ENCODE measurements around the gene NUAK2.
"Not testable (repeated sequence)": the region's sequence is repeated elsewhere in the genome, so short reads cannot be mapped to it uniquely, and the experiment has no call there.

The NUAK2 gene

DNA sequence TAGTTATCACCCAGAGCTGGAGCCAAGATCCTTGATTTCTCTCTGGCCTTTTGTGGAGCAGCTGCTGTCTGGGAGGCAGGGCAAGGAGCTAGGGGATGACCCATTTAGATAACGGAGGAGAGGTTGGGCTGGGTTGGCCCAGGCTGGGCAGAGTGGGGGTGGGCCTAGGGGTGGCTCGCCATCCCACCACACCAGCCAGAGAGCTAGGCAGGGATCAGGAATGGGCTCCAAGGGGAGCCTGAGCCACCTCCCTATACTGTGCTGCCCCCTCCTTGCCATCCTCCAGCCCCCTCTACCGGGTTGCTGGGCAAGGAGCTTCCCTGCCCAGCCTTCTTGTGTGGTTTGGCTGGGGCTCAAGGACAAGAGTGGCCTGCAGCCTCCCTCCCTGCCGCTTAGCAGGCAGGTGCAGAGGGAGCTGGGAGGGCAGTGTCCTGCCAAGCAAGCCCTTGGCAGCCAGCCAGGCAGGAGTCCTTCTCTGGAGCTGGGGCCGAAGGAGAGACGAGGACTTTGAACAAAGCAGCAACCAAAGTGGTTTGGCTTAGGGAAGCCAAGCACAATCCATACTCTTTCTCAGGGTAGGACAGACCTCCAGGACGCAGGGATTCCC is 4.1 kb downstream of the NUAK2 start:
- DNase-seq: no peak

DNA sequence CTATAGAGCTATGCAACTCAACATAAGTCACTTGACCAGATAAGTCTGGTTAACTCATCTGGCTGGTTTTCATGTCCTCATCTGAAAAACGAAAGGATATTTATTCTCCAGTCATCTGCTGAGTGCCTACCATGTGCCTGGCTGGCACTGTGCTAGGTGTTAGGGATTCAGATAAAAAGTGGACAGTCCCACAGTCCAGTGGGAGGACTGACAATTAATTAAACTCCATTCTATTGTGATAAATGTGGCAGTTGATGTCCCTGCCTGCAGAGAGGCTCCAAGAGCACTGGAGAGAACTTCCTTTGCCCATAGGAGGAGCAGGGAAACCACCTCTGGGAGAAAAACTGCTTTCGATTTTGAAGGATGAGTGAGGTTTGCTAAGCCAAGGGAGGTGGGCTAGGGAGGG is 5.4 kb downstream of the NUAK2 start:
- no peak for DNase-seq

DNA sequence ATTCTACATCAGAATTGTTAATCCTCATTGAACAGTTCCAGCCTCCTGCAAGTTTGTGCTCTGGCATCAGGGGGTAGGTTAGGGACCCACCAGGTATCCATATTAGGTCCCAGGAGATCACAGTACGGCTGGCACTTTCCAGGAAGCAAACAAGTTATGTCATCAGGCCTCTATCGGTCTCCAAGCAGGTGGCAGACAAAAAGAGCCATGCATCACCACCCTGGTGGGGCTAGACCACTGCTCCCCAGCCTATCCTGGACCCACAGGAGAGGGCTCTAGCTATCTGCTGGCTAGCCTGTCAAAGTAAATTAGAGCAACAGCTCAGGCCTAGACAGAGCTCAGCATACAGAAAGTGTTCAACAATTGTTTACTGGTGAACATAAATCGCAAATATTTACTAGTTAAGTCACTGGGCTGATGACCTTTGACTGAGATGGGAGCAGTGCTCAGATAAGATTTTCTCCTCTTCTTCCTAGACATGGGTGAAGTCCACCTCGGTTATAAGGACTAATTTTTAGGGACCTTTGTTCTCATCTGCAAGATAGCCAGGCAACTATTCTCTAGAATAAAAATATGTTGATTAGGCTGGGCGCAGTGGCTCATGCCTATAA is 6.4 kb downstream of the NUAK2 start:
- no peak for DNase-seq

DNA sequence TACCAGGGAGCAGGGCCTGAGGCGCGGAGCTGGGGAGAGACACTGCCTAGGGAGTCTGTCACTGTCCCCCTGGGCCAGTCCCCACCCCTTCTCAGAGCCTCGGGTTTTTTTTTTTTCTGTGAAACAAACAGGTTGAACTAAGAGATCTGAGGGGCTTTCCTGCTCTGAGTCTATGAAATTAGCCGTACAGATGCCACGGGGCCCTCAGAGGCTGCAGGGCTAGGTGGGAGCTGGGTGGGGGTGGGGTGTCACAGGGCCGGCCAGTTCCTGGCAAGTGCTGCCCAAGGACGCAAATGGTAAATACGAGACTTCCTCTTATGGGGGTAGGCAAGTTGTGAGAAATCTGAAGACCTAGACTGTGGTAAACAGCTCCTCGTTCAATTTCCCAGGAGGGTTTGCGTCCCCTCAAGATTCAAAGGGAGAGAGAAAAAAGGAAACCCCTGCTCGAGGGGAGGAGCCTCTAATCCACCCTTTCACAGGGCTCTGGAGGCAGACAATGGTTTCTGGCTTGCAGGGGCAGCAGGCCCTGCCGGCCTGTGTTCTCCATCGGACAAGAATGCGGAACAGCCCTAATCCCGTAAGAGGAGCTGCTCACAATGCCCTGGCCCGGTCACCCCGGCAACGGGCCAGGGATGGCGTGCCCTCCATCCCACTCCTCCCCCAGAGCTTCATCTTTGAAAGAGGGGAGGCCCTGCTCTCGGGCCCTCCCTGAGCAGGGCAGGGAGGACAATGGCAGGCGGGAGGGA is 7.8 kb downstream of the NUAK2 start:
- peak; percentile 28 to 43 for DNase-seq

DNA sequence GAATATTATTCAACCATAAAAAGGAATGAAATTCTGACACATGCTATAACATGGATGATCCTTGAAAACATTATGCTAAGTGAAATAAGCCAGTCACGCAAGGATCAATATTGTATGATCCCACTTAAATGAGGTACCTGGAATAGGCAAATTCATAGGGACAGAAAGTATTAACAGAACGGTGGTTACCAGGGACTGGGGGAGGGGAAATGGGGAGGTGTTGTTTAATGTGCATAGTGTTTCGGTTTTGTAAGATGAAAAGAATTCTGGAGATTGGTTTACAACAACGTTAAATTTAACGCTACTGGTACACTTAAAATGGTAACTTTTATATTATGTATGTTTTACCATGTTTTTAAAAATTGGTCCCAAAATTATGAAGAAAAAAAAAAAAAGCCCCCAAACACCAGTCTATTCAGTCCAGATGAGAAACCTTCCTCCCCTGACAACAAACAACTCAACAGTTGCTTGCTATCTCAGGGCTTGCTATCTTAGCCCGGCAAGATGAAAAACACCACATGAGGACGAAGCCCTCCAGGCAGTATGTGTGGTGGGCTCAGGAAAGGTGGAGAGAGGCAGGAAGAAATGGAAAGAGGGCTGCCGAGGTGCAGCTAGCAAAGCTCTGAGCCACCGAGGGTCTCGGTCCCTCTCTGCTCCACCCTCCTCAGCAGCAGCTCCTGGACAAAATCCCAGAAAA is 8.5 kb downstream of the NUAK2 start:
- DNase-seq: no peak

DNA sequence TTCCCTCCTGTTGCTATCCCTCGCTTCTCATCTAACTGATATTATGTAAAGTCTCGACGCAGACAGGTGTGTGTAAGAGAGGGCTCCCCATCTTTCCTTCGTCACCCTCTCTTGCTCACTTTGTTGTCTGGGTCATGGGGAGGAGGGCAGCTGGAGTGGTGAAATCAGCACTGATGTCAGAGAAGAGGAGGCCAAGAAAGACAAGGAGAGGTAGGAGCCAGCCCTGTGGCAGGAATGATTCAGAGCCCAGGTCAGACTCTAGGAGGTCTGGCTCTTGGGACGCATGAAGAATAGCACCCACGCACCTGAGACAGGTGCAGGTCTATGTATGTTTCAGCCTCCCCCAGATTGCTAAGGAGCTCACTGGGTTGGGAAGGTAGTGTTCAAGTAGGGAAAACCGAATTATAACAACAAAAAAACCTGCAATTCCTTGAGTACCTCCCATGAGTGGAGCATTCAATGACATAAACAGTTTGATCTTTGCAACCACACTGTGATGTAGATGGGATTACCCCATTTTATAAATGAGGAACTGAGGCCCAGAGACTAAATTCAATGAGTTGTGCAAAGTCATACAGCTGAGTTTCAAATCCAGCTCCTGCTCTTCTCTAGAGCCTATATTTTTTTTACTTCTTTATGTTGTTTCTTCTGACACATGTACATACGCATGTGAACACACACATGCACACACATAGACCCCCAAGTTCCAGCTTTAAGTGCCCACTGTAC is 10.4 kb downstream of the NUAK2 start:
- DNase-seq: no peak

DNA sequence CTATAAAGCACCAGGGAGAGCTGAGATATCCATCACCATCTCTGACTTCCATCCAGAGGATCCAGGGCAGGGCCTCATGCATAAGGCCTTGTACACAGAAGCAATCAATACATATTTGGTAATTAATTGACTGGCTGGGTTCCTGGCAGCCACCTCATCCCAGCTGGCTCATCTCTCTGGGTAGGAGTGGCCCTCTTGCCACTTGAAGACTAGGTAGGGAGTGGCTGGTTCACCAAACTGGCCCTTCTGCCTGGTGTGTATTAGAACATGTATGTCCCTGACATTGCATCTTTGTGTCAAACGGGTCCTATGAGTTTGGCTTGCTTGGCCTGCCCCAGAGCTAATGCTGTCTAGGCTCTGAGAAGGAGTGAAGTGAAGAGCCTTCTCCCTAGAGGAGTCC is 11.8 kb downstream of the NUAK2 start:
- DNase-seq: no peak

DNA sequence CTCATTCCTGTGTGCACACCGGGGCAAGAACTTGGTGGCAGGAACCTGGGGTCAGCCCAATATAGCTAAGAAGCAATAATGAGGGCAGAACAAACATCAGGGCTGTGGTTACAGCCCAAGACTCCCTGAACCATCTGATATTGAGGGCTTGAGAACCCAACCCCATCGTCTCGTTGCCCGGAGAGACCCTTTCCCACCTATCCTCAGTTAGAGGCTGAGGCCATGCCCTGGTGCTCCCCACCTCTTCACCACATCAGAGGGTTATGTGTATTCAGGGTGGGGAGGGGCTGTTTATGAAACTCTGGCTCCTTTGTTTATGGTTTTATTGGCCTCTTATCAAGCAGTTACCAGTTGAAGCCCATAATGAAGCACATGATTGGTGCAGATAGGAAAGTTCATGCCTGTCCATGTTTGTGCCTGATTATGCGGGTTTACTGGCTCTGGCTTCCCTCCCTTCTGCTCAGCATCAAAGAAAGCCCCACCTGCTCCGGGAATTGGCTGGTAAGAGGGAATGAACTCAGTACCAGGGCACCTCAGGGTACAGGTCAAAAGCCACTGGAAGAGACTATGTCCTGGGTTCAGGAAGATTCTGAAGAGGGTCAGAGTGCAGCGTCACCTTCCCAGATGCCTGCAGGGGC is 14.5 kb downstream of the NUAK2 start:
- no peak for DNase-seq

DNA sequence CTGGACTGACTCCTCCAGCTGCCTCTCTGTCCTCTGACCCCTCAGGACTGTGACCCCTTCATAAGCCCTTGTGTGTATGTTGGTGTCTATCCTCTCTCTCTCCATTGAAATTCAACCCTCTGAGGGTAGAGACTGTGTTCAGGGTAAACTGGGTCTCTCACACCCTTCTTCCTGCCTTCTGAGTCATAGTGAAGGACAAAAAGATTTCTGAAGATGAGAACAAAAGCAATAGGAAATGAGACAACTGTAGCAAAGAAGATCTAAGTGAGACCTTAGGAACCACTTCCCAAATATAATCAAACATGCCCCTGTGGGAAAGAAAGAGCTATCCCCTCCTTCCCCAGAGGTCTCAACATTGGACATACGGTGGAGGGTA is 16.9 kb downstream of the NUAK2 start:
- DNase-seq: no peak

DNA sequence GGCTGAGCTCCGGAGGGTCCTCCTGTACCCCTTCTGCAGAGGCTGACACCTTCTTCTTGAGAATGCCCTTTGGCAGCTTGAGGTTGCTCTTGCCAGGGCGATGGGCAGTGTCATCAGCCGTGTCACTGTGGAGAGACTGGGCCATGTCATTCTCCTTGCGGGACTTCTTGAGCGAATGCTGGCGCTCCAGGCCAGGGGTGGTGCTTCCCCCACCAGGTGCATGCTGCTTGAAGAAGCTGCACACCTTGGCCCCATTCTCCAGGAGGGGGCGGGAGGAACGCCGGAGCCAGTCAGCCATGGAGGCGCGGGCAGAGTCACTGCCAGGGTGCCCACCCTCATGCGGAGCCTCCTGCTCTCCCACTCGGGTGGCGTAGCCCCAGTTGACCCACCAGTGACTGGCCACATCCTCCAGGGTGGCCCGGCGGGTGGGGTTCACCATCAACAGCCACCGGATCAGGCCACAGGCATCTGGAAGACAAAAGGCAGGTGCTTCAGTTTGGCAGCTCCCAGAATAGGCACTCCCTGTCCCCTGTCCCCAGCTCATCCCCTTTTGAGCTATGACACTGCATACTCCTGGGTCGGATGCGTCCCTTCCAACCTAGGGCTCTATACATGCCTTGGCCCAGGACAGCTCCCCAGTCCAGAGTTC is 17.4 kb downstream of the NUAK2 start:
- DNase-seq: no peak

DNA sequence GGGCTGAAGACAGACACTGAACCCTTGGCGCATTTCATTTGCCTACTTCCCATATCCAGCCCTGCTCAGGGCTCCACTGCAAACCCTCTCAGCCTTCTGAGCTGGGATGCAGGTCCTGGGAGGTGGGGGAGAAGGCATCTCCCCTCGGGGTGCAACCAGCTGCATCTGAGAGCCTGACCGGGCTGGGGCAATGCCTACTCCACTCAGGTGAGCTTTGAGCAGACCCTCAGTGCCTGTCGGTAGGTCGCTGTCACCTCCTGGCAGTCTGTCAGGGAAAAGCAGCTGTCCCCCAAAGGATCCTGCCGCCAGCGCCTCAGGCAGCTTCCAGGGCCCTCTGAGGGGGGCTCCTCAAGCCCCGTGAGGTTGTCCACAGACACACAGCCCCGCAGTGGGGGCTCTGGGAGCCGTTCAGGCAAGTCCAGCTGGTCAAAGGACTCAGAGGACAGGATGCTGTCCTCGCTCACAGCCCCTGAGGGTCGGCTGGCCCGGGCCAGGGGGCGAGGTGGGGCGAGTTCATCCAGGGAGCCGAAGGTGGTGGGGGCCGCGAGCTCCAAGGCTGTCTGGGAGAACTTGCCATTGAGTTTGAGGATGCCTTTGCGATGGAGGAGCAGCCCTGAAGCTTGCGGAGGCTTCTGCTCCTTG is 18.2 kb downstream of the NUAK2 start:
- no peak for DNase-seq

DNA sequence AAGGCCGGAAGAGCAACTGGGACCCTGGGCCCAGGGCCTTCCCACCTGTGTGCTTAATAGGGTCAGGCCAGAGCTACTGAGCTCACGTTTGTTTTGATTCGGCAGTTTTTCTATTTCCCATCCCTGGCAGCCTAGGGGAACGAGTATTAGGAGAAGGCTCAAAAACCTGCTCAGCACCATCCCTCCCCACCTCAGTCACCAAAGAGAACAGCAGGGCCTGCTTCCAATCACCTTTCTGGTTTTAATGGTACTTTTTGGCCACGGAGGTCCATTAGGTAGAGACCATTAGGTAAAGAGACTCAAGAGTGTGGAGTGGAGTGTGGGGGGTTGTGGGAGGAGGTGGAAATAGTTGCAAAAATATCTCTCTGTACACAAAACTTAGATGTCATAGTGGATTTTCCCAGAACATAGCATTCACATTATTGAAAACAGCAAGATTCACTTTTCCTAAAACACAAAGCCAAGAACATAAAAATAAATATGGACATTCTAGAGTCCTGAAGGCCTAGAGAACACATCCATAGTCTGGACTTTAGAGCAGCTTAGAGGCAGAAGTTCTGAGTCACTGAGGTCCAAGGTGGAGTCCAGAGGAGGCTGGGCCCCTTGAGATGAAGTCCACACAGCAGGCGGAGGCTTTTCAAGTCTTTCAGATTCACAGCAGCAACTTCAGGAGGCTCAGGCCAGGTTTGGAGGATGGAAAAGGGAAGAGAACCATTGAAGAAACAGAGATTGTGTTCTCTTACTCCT is 19.5 kb downstream of the NUAK2 start:
- no peak for DNase-seq

DNA sequence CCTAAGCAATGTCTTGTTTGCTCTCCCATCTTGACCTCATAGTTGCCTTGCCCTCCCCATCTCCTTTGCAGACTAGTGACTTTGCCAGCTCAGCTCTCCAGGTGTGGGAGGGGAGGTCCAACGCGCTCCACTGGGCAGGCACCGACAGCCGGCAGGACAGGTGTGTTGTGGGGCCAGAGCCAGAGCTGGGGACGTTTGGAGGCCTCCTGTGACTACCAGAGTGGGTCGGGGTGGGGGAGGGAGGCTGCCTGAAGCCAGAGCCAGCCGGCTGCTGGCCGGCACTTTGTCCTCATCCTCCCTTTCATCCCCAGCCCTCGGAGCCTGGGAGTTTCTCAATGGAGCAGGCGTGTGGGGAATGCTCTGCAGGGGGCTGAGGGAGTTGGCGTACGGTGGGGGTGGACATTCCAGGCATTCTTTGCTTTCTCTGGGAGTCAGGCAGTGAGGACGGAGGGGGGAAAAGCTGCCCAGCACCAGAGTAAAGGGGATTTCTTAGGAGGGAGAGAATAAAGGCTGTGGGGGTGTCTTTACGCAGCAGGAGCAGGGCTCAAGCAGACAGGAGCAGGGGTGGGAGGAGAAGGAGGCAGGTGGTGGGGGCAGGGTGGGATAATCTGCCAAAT is 20.2 kb downstream of the NUAK2 start:
- DNase-seq: no peak

DNA sequence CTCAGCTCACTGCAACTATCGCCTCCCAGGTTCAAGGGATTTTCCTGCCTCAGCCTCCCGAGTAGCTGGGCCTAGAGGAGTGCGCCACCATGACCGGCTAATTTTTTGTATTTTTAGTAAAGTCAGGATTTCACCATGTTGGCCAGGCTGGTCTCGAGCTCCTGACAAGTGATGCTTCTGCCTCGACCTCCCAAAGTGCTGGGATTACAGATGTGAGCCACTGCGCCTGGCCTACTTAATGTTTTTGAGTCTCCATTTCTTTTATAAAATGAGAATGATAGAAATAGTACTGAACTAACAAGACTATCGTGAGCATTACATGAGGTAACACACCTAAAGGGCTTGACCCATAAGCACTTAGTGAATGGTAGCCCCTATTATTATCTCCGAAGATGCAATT is 21.4 kb downstream of the NUAK2 start:
- DNase-seq: no peak

DNA sequence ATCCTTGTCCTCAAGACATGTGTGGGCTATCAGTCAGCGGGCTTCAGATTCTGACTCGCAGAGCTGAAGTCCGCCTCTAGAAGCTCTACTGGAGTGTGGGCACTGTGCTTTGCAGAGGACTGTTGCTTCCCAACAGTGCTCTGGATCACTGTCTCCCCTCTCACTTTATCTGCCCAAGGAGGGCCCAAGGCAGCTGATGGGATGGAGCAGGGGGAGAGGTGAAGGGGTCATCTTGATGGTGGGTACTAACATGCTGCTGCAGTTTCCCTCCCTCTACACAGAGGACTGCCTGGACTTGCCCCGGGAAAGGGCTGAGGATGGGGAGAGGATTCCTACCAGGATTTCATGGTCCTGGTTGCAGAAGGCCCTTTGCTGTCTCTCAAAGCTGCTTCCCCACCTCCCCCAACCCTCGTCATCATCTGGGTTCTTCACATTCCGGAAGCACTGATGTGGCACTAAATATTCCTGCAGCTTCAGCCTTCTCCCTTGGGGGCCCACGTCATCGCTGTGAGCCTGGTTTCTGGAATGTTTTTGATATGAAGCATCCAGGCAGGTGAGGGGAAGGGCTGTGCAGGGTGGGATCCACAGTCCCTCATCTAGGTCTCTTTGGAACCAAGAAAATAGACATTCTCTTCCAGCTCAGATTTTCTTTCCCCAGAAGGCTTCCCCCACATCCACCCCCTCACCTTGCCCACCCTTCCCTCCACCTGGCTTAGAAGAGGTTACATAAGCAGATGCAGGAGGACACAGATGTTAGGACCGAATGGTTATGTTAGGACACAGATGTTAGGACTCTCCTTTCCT is 23.2 kb downstream of the NUAK2 start:
- no peak for DNase-seq

DNA sequence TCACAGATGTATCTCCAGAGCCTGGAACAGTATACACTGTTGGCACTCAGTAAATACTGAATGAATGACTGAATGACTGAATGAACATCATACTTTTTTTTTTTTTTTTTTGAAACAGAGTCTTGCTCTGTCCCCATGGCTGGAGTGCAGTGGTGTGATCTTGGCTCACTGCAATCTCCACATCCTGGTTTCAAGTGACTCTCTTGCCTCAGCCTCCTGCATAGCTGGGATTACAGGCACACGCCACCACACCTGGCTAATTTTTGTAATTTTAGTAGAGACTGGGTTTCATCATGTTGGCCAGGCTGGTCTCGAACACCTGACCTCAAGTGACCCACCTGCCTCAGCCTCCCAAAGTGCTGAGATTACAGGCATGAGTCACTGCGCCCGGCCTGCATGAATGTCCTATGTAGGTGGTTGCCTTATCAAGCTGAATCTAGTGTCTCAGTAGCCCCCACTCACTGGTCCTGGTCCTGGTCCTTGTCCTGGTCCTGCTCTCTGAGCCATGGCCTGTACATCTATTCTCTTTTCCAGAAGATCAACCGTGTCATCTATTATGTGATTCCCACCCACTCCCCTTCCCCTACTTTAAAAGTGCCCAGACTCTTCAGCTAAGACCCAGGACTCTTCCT is 23.9 kb downstream of the NUAK2 start:
- DNase-seq: not testable (repeated sequence)

DNA sequence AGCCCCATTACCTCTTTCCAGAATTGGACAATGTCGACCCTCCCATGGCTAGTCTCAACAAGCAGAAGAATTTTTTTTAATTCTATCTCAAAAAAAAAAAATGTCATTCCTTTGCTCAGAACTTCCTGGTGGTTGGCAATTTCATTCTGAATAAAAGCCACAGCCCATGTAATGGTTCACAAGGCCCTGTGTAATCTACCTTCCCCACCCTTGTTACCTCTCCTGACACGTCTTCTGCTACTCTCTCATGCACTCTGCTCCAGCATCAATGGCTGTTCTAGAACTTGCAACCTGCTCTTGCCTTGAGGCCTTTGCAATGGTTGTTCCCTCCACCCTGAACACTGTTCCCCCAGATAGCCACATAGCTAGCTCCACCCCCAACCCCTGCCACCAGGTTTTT is 25.4 kb downstream of the NUAK2 start:
- no peak for DNase-seq

DNA sequence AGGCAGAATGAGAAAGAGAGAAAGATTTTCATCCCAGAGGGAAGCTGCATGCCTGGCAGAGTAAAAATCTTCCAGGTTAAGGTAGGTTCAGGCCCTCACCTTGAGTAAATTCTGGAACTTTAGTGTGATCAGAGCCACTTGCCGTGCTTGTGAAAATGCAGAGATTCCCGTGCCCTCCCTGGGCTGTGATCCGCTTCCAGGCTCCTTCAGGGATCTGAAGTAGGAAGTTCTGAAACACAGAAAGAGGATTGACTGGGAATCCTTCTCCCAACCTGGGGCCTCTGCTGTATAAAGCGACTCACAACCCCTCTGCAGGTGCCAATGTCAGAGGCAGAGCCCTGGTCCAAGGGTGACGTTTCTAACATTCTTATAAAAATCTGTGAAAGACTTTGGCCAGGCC is 26.6 kb downstream of the NUAK2 start:
- DNase-seq: no peak
